Epidermal melanocyte (primary cell): ENCODE data around the gene TRIM2.

Source experiments
- DNase-seq: peaks from one replicate; pipeline ENCODE4 v3.0.0; 2011; ENCODE audit warnings: low spot score; ENCODE audit not compliant: insufficient read length

Gene TRIM2

GRCh38 chr4:153248641-153249198 is 44.5 kb downstream of the TRIM2 start:
- no peak for DNase-seq

- peak; percentile 84 for DNase-seq
Observed at GRCh38 chr4:153249199-153250041, 45.2 kb downstream of the TRIM2 start.

DNA sequence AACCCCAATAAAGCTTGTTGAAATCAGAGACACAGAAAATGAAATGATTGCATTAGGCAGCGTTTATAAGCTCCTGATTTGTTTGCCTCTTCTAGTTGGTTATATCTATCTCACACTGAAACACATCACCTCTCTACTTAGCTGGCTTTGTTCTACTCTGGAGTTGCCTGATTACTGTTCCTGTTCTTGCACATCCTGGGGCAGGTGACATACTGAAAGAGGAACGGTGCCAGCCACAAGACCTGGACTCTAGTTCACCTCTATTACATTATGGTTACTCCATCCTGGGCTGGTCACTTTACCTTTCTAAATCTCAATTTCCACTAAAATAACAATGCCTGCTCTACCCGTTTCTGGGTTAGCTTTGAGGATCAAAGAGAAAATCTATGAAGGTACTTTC is 47.9 kb downstream of the TRIM2 start:
- no peak for DNase-seq

DNA sequence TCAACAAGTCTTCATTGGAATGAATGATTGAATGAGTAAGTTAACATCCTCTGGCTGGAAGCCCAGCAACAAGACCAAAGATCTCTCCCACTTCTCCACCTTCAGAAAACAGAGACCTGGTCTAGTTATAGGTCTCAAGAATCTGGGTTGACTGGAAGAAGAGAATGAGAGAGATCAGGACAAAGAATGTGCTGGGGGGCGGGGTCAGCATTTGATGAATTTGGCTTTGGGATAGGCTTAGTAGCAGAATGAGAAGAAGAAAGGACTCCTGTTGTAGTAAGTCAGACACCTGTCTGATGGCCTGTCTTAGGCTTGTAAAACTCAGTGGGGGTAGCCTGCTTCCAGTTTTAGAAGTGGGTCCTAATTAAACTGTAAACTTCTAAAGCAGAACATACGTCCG is 51.0 kb downstream of the TRIM2 start:
- DNase-seq, result no peak

DNA sequence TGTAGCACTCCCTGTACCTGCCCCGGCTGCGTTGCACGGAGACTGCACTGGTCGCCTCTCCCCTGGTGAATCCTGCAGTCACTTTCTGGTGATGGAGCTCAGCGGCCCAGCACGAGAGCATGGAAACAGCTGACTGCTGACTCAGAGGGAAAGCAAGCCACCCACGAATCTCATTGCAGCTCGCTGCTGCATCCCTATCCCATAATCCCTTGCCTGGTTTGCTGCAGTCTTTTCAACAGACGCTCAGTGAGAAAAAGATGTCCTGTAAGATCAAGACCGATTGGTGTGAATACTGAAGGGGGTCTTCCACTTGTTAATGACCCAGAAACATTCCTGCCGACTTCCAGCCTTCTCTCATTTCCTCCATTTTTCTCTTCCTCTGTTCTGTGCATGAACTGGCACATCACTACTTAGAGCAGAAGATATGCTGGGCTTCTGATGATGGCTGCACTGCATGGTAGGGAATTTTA is 52.9 kb downstream of the TRIM2 start:
- peak; percentile 37 for DNase-seq

- no peak for DNase-seq
Observed at GRCh38 chr4:153257991-153258390, 53.7 kb downstream of the TRIM2 start.

DNA sequence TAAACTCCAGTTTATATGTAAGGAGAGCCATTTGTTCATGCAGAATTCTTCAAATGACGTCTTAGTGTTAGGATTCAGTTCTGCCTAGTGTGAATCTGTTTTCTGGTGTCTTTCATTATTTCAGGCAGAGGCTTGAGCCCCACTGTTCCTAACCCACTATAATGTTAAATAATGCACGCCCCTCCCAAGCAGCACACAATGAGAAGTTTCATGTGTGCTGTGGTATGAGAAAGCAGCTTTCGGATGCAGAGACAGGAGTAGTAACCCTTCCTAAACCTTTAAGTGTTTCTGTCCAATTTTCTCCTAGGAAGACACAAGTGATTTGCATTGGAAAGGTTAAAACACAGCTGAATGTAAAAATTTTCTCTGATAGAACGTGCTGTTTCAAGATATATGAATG is 54.5 kb downstream of the TRIM2 start:
- DNase-seq, result no peak

GRCh38 chr4:153259661-153260060 is 55.4 kb downstream of the TRIM2 start:
- no peak for DNase-seq

GRCh38 chr4:153260132-153260531 is 55.9 kb downstream of the TRIM2 start:
- DNase-seq, result no peak

GRCh38 chr4:153260553-153261300 is 56.5 kb downstream of the TRIM2 start:
- DNase-seq, result no peak

DNA sequence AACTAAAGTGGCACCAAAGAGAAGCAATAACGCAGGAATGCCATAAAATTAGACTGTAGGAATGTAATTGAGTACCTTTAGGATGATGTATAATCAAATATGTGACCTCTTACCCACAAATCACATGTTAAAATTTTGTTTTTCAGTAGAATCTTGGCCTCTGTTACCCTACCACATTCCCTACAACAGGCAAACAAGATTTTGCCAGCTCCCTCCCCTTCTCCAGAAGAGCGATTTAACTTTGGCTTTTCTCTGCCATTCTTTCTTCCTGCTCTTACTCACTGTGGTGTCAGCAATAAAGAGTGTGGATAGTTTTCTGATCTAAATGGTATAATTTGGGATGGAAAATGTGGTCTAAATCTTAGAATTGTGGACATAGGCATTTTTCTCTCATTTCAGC is 57.2 kb downstream of the TRIM2 start:
- DNase-seq, result no peak

GRCh38 chr4:153261914-153262313 is 57.7 kb downstream of the TRIM2 start:
- DNase-seq, result no peak

DNA sequence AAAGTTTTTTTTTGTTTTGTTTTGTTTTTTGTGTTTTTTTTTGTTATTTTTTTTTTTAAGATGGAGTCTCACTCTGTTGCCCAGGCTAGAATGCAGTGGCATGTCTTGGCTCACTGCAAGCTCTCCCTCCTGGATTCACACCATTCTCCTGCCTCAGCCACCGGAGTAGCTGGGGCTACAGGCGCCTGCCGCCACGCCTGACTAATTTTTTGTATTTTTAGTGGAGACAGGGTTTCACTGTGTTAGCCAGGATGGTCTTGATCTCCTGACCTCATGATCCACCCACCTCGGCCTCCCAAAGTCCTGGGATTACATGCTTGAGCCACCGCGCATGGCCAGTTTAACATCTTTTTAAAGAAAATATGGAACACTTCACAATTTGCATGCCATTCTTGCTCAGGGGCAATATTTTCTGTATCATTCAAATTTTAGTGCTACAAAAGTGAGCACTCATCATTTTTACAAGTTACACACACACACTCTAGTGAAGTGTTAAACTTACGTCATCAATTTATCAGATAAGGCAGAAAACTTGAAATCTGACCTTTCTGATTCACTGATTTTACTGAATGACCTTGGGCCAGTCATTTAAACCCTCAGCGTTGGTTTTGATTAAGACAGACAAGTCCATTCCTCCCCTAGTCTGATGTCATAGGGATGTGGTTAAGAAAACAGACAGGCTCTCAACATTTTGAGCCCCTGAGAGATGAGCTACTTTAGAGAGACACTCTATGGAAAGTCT is 61.2 kb downstream of the TRIM2 start:
- no peak for DNase-seq

GRCh38 chr4:153266988-153267387 is 62.7 kb downstream of the TRIM2 start:
- no peak for DNase-seq

DNA sequence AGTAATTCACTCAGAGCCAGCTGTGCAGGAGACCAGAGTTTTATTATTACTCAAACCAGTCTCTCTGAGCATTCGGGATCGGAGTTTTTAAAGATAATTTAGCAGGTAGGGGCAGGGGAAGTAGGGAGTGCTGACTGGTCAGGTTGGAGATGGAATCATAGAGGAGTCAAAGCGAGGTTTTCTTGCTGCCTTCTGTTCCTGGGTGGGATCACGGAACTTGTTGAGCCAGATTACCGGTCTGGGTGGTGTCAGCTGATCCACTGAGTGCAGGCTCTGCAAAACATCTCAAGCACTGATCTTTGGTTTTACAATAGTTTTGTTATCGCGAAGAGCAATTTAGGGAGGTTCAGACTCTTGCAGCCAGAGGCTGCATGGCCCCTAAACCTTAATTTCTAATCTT is 63.6 kb downstream of the TRIM2 start:
- no peak for DNase-seq

DNA sequence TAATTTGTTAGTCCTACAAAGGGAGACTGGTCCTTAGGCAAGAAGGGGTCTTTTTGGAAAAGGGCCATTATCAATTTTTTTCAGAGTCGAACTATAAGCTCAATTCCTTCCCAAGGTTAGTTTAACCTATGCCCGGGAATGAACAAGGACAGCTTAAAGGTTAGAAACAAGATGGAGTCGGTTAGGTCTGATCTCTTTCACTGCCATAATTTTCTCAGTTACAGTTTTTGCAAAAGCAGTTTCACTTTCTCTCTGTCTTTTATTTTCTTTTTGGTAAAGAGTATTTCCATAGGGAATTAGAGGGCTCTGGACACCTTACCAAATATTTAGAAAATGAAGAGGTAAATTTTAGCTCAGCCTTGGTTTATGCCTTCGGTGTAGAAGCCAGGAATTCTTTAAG is 64.1 kb downstream of the TRIM2 start:
- DNase-seq, result no peak

DNA sequence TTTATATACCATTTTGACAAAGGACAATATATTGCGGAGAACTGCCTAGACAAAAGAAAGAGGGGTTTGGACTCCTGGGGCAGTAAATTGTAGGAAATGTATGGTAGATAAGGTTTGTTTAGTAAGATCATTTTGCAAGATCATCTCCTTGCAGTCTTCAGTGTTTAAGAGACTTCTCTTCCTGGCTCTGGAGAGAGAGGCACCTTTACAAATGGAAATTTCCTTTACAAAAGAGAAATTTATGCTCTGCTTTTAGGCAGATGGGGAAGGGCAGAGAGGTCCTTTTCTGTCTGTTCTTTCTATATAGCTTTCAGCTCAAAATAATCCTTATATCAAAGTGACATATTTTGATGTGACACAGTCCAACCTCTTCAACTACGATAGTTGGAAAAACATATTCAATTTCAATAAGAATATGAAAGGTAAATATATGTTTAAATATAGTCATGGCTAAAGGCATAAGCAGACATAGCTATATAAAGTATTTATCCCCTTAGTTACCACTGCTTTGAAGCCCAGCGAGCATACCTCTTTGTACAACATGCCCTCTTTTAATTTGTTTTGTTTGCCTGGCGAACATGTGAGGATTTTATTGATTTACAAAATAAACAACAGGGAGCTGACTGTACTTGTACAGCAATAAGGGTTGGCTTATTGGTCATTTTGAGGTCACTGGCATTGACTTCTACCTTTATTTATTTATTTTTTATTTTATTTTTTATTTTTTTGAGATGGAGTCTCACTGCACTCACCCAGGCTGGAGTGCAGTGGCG is 65.2 kb downstream of the TRIM2 start:
- DNase-seq, result no peak

DNA sequence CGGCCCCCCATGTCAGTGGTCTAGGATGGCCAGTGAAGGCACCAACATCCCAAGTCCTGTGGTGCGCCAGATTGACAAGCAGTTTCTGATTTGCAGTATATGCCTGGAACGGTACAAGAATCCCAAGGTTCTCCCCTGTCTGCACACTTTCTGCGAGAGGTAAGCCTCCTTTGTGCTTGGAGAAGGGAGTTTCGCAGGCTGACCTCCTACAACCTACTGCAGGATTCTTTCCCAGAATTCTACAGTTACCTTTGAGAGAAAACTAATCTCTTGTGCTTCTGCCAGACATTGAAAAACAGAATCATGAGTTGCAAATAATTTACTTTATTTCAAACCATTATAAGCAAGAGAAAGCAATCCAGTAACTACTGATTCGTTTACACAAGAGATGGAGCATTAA is 66.1 kb downstream of the TRIM2 start:
- no peak for DNase-seq

- no peak for DNase-seq
Observed at GRCh38 chr4:153271820-153272219, 67.6 kb downstream of the TRIM2 start.

DNA sequence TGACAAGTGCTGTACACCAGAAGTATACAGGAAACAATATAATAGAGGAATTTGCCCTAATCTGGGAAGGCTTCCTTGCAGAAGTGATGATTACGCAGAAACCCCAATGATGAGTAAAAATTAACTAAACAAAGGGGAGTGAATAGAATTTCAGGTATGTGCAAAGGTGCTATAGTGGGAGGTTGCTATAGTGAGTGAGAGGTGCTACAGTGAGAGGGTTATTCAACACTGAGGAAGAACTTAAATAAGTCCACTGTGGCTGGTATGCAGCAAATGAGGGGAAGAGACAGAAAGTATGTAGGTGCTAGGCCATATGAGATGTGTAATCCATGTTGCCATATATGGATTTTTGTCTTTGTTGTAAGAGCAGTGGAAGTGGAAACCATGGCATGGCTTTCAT is 69.5 kb downstream of the TRIM2 start:
- DNase-seq, result no peak

GRCh38 chr4:153274967-153275366 is 70.7 kb downstream of the TRIM2 start:
- DNase-seq, result no peak
